H1 (cell line): Measurements from ENCODE around the gene HOXB5. TPM values are rescaled to one million over a fixed set of nuclear protein-coding genes. Genes with fewer than 3 reads are reported as not detected.

Experiments used
- CTCF ChIA-PET: fragments of 300-600 bp; sonication (Branson Sonifier 250); formaldehyde crosslinking; loops from one replicate; lab custom pipeline; 2021; ENCODE audit not compliant: partially characterized antibody; lab: Charles Lee
- POLR2A ChIA-PET: fragments of 300-600 bp; sonication (Branson Sonifier 250); formaldehyde crosslinking; loops from one replicate; lab custom pipeline; 2021; ENCODE audit warnings: inconsistent platforms; ENCODE audit not compliant: partially characterized antibody; lab: Charles Lee
- DNase-seq, 2 experiments: peaks; one replicate each; pipeline versions ENCODE4 v3.0.0 to v3.0.0-alpha.2; 2010 to 2022; ENCODE audit warnings: low spot score in 2 of 2, low read depth in 1 of 2, mixed read lengths in 1 of 2
- FAIRE-seq: peaks from 2 replicates; lab custom pipeline; 2011; peaks lifted over from hg19 to GRCh38; lab: Jason Lieb, UNC
- H2AFZ ChIP-seq: 2 replicates; pipeline ENCODE4 v1.8.1; 2012; ENCODE audit warnings: low read length, inconsistent platforms
- H2AK5ac ChIP-seq: 2 replicates; pipeline ENCODE4 v1.6.1; 2013; ENCODE audit warnings: low read depth, low read length
- H2BK120ac ChIP-seq: replicated peaks from 2 replicates; pipeline ENCODE3; 2013; ENCODE audit warnings: low read depth, low read length, inconsistent platforms
- H2BK12ac ChIP-seq: 2 replicates; pipeline ENCODE4 v1.6.1; 2013; ENCODE audit warnings: low read depth, low read length
- H2BK15ac ChIP-seq: 2 replicates; pipeline ENCODE4 v1.6.1; 2013; ENCODE audit warnings: low read length
- H2BK20ac ChIP-seq: 2 replicates; pipeline ENCODE4 v1.6.1; 2013; ENCODE audit warnings: low read length
- H2BK5ac ChIP-seq: 2 replicates; pipeline ENCODE4 v1.6.1; 2013; ENCODE audit warnings: low read depth, low read length
- H3K14ac ChIP-seq: 2 replicates; pipeline ENCODE4 v1.6.1; 2013; ENCODE audit warnings: inconsistent platforms; ENCODE audit not compliant: insufficient read length
- H3K18ac ChIP-seq: 2 replicates; pipeline ENCODE4 v1.6.1; 2013; ENCODE audit warnings: low read length; ENCODE audit errors: extremely low read depth
- H3K23ac ChIP-seq: 2 replicates; pipeline ENCODE4 v1.6.1; 2013; ENCODE audit warnings: inconsistent platforms; ENCODE audit not compliant: insufficient read length
- H3K23me2 ChIP-seq: 2 replicates; pipeline ENCODE4 v1.6.1; 2013; ENCODE audit warnings: low read depth, low read length
- H3K27ac ChIP-seq: 2 replicates; pipeline ENCODE4 v1.6.1; 2011; ENCODE audit warnings: low read depth, low read length, inconsistent platforms
- H3K27me3 ChIP-seq, 4 experiments: replicated peaks in 1 of 4; 1 replicate in 1 of 4; 2 replicates in 3 of 4; pipeline versions ENCODE4 v1.6.1 to v1.8.1; 2011 to 2013; ENCODE audit warnings: low read length in 3 of 4, mild to moderate bottlenecking in 3 of 4, inconsistent platforms in 2 of 4, mixed read lengths in 2 of 4, moderate library complexity in 1 of 4; ENCODE audit not compliant: control insufficient read depth in 3 of 4, insufficient read depth in 3 of 4; ENCODE audit errors: extremely low read depth in 1 of 4
- H3K36me3 ChIP-seq, 4 experiments: 2 replicates each; pipeline versions ENCODE4 v1.6.1 to v1.8.1; 2011 to 2013; ENCODE audit warnings: mild to moderate bottlenecking in 4 of 4, low read length in 3 of 4, moderate library complexity in 2 of 4, control low read depth in 1 of 4, inconsistent platforms in 1 of 4; ENCODE audit not compliant: insufficient read depth in 4 of 4, control insufficient read depth in 2 of 4
- H3K4ac ChIP-seq: replicated peaks from 2 replicates; pipeline ENCODE3; 2013; ENCODE audit warnings: low read length, low read depth, mixed read lengths, inconsistent platforms; ENCODE audit not compliant: insufficient read length
- H3K4me1 ChIP-seq, 4 experiments: replicated peaks in 1 of 4; 1 replicate in 1 of 4; 2 replicates in 3 of 4; pipeline versions ENCODE4 v1.6.1 to v1.8.1; 2011 to 2013; ENCODE audit warnings: low read length in 3 of 4, inconsistent platforms in 2 of 4, mixed read lengths in 1 of 4; ENCODE audit not compliant: insufficient read depth in 4 of 4, control insufficient read depth in 3 of 4
- H3K4me2 ChIP-seq, 2 experiments: 2 replicates each; pipeline versions ENCODE4 v1.6.1 to v1.8.1; 2011 to 2013; ENCODE audit warnings: low read depth in 2 of 2, low read length in 2 of 2, control low read depth in 1 of 2, inconsistent platforms in 1 of 2, mild to moderate bottlenecking in 1 of 2; ENCODE audit not compliant: insufficient read depth in 1 of 2
- H3K4me3 ChIP-seq, 4 experiments: fragments of 200-600, 300-600 bp in 1 of 4; sonication (generic), shearing (Covaris generic), sonication (Bioruptor Twin) in 1 of 4; 2 replicates each; pipeline versions ENCODE4 v1.5.1 to v1.8.1; 2011 to 2016; ENCODE audit warnings: low read length in 4 of 4, low read depth in 3 of 4, control low read depth in 2 of 4, inconsistent platforms in 2 of 4, mild to moderate bottlenecking in 2 of 4, mixed read lengths in 1 of 4, moderate library complexity in 1 of 4; ENCODE audit not compliant: insufficient read depth in 2 of 4; ENCODE audit errors: extremely low read depth in 1 of 4
- H3K56ac ChIP-seq: replicated peaks from 2 replicates; pipeline ENCODE3; 2013; ENCODE audit warnings: low read depth, mild to moderate bottlenecking, mixed read lengths, low read length, inconsistent platforms; ENCODE audit not compliant: insufficient read length
- H3K79me1 ChIP-seq: 2 replicates; pipeline ENCODE4 v1.6.1; 2013; ENCODE audit warnings: low read depth, low read length, control low read depth
- H3K79me2 ChIP-seq, 2 experiments: 2 replicates each; pipeline versions ENCODE4 v1.6.1 to v1.8.1; 2012 to 2013; ENCODE audit warnings: low read length in 2 of 2, mild to moderate bottlenecking in 2 of 2, inconsistent platforms in 1 of 2; ENCODE audit not compliant: insufficient read depth in 2 of 2, control insufficient read depth in 1 of 2
- H3K9ac ChIP-seq, 4 experiments: replicated peaks in 1 of 4; 1 replicate in 1 of 4; 2 replicates in 3 of 4; pipeline versions ENCODE4 v1.6.1 to v1.8.1; 2011 to 2013; ENCODE audit warnings: low read depth in 3 of 4, low read length in 3 of 4, control low read depth in 2 of 4, mild to moderate bottlenecking in 2 of 4, moderate library complexity in 2 of 4, inconsistent platforms in 1 of 4; ENCODE audit errors: extremely low read depth in 1 of 4
- H3K9me3 ChIP-seq, 2 experiments: 2 replicates each; pipeline versions ENCODE4 v1.6.1 to v1.8.1; 2012 to 2013; ENCODE audit warnings: mild to moderate bottlenecking in 2 of 2, moderate library complexity in 2 of 2, control low read depth in 1 of 2, inconsistent platforms in 1 of 2, low read depth in 1 of 2, low read length in 1 of 2, mixed read lengths in 1 of 2; ENCODE audit not compliant: insufficient read depth in 2 of 2
- H4K20me1 ChIP-seq, 2 experiments: replicated peaks in 1 of 2; 2 replicates each; pipeline versions ENCODE3 to v1.8.1; 2011 to 2013; ENCODE audit warnings: inconsistent platforms in 2 of 2, low read length in 2 of 2, mild to moderate bottlenecking in 1 of 2; ENCODE audit not compliant: insufficient read depth in 2 of 2, control insufficient read depth in 1 of 2
- H4K5ac ChIP-seq: 2 replicates; pipeline ENCODE4 v1.6.1; 2013; ENCODE audit warnings: low read length, low read depth, mixed read lengths, inconsistent platforms; ENCODE audit not compliant: insufficient read length
- H4K8ac ChIP-seq: 2 replicates; pipeline ENCODE4 v1.8.0; 2013; ENCODE audit warnings: mild to moderate bottlenecking, moderate library complexity, low read length, inconsistent platforms; ENCODE audit not compliant: insufficient read depth; ENCODE audit errors: extremely low read depth
- H4K91ac ChIP-seq: replicated peaks from 2 replicates; pipeline ENCODE3; 2013; ENCODE audit warnings: low read length, mixed read lengths, inconsistent platforms; ENCODE audit not compliant: insufficient read length
- CBX8 ChIP-seq: fragments of 300-800, 300-1000 bp; sonication (generic); IDR thresholded peaks from 2 replicates; pipeline ENCODE4 v1.7.1; 2016; ENCODE audit warnings: low read depth, low read length, borderline replicate concordance
- CHD2 ChIP-seq: IDR thresholded peaks from 2 replicates; pipeline ENCODE4 v1.6.1; 2012; ENCODE audit warnings: low read length, improper control_type of control experiment
- E2F6 ChIP-seq: IDR thresholded peaks from 2 replicates; pipeline ENCODE4 v1.6.1; 2012; ENCODE audit warnings: inconsistent platforms
- EZH2 ChIP-seq: fragments of 200-600 bp; sonication (generic); IDR thresholded peaks from 2 replicates; pipeline ENCODE4 v1.7.1; 2012; ENCODE audit warnings: low read depth, mild to moderate bottlenecking, moderate library complexity, low read length, inconsistent platforms; ENCODE audit not compliant: severe bottlenecking
- HDAC2 ChIP-seq, 2 experiments: fragments of 300-600 bp in 1 of 2; sonication (generic) in 1 of 2; IDR thresholded peaks; 2 replicates each; pipeline ENCODE4 v1.6.1; 2011 to 2012; ENCODE audit warnings: low read depth in 2 of 2, low read length in 2 of 2, mild to moderate bottlenecking in 2 of 2, moderate library complexity in 2 of 2, borderline replicate concordance in 1 of 2, inconsistent platforms in 1 of 2
- MAX ChIP-seq: IDR thresholded peaks from 2 replicates; pipeline ENCODE4 v1.6.1; 2012; ENCODE audit warnings: inconsistent platforms
- RNF2 ChIP-seq: fragments of 200-900, 300-1000 bp; sonication (generic); IDR thresholded peaks from 2 replicates; pipeline ENCODE4 v1.7.1; 2016; ENCODE audit warnings: borderline replicate concordance, low read depth, mild to moderate bottlenecking, antibody characterized with exemption, low read length; ENCODE audit not compliant: poor library complexity, severe bottlenecking; ENCODE audit errors: missing control alignments
- SUZ12 ChIP-seq: fragments of 200-600 bp; sonication (generic); IDR thresholded peaks from 2 replicates; pipeline ENCODE4 v1.6.1; 2012; ENCODE audit warnings: mild to moderate bottlenecking, inconsistent platforms, low read length, moderate library complexity, mixed read lengths
- WGBS, 2 experiments: shearing (Covaris generic) in 1 of 2; methylation state at CpG; one replicate each; pipeline versions ENCODE4 v1.1.6 to v1.1.7; 2013 to 2015; ENCODE audit warnings: low lambda C conversion rate in 2 of 2, mixed read lengths in 2 of 2, inconsistent platforms in 1 of 2, low coverage in 1 of 2, missing lambda C conversion rate in 1 of 2; ENCODE audit not compliant: insufficient replicate concordance in 2 of 2, insufficient coverage in 1 of 2, insufficient read length in 1 of 2; ENCODE audit errors: extremely low coverage in 1 of 2, missing lambda C conversion rate in 1 of 2; 5-methylcytosine and 5-hydroxymethylcytosine counted together
- polyA plus RNA-seq, 7 experiments: library from polyadenylated mRNA; depleted of rRNA in 3 of 7; stranded (reverse) in 5 of 7; unstranded in 2 of 7; fragments of >200 nt in 5 of 7; fragments of 200-250 nt in 2 of 7; gene quantifications; 1 replicate in 5 of 7; 2 replicates in 1 of 7; 4 replicates in 1 of 7; pipeline versions ENCODE4 v1.2.1 to v1.2.3, GENCODE V29; 2011 to 2013; ENCODE audit warnings: missing spikeins in 2 of 7, mixed read lengths in 2 of 7
- total RNA-seq: library from RNA; stranded (reverse); fragmentation: NEBNext Ultra II Directional; extraction: Animal tissue kit (Norgen Biotek cat#: 25700); gene quantifications from 2 replicates; pipeline ENCODE4 v1.2.1, GENCODE V29; 2021

Gene HOXB5
- total and polyA plus RNA-seq, 2 of the 8 experiments (the other 6 are each of a cell fraction or from before 2014, with no cell fraction given), result not detected

- Histone ChIP-seq H3K18ac (no peak overlapping the region), H3K4ac (no peak overlapping the region), H3K79me1 (no peaks in the 10 kb centered on the region), H2BK20ac (no peak overlapping the region), H4K20me1 (peaks cover 36 to 42% of the 10 kb centered on the region in 2 experiments), H3K14ac (no peak overlapping the region), H4K8ac (no peak overlapping the region; the same call in 1 of the 2 replicates), H3K9ac (no peak overlapping the region), H3K79me2 (no peaks in the 10 kb centered on the region), H2BK5ac (no peak overlapping the region), H2BK15ac (no peak overlapping the region), H2AFZ (no peak overlapping the region), H2BK120ac (no peak overlapping the region), H3K27me3 (peaks cover 97 to 100% (median 99%) of the 10 kb centered on the region in 4 experiments), H2BK12ac (no peak overlapping the region), H2AK5ac (no peak overlapping the region), H3K4me2 (peak overlapping the region; percentile 3 to 17; a peak in 1 of 4 replicates), H3K56ac (no peak overlapping the region), H4K91ac (no peak overlapping the region), H3K27ac (no peak overlapping the region), H3K36me3 (no peaks in the 10 kb centered on the region; a peak in 1 of 8 replicates), H3K9me3 (no peaks in the 10 kb centered on the region), H3K23me2 (0 out of 2 replicates have a peak, but pooled peaks cover 2% of the 10 kb centered on the region), H4K5ac (no peak overlapping the region), H3K4me3 (peak overlapping the region in 1 of 4 experiments; percentile 21; a peak in 1 of 8 replicates), H3K4me1 (peaks cover 0 to 5% (median 1%) of the 10 kb centered on the region in 4 experiments; a peak in 3 of 7 replicates), H3K23ac (no peak overlapping the region)
- no peak for FAIRE-seq
- peak in 1 of 2 experiments; percentile 69 for DNase-seq
- no peak for TF ChIP-seq HDAC2 (IDR thresholded peaks at IDR 0.05; ENCODE audit: borderline replicate concordance in 1 of 2, low read depth in 2 of 2, low read length in 2 of 2)
- peak; percentile 70; the same call in 1 of the 2 replicates for TF ChIP-seq MAX
- peak; percentile 63 for TF ChIP-seq E2F6
- TF ChIP-seq EZH2, result peak; percentile 99
- TF ChIP-seq CHD2, result no peak
- TF ChIP-seq SUZ12, result peak; percentile 99
- peak; percentile 58; the same call in 1 of the 2 replicates for TF ChIP-seq CBX8
- peak; percentile 78 for TF ChIP-seq RNF2
- POLR2A ChIA-PET, result no interaction called here
- 3% methylated on average over 35 of the region's 35 CpGs; no CpG with 5 or more reads in 1 of the 2 experiments for WGBS, 2 experiments
- CTCF ChIA-PET, result interaction anchor here (1.2 kb wide), 2 partner anchors 10 to 25 kb away, joined by 3 to 5 read pairs; no protein-coding TSS in a partner anchor
Measured at GRCh38 chr17:48633266-48633677, 39.7 kb upstream of the HOXB5 start.
